Skin epidermis (tissue), 12 donors: ENCODE results near the gene GJA10.
A peak's percentile ranks its signal among the peaks of the same experiment; 100 is the strongest.

Experiments
- H3K27ac ChIP-seq, 21 experiments: fragments of 200-600 bp; sonication (generic) in 11 of 21; one replicate each; pipeline ENCODE4 v1.5.0; 2020; ENCODE audit warnings: mild to moderate bottlenecking in 3 of 21, inconsistent platforms in 2 of 21, moderate library complexity in 2 of 21
- H3K4me3 ChIP-seq, 7 experiments: fragments of 200-600 bp; sonication (generic) in 2 of 7; one replicate each; pipeline ENCODE4 v1.5.0; 2020; ENCODE audit warnings: inconsistent platforms in 2 of 7, mild to moderate bottlenecking in 2 of 7, moderate library complexity in 1 of 7

GJA10 gene

GRCh38 chr6:89916136-89916920, 22.1 kb downstream of the GJA10 start:
- no peak overlapping the region for H3K27ac ChIP-seq
- no peak overlapping the region for H3K4me3 ChIP-seq

- H3K4me3 ChIP-seq, result no peak overlapping the region
- no peak overlapping the region for H3K27ac ChIP-seq
These were observed 22.9 kb downstream of the GJA10 start for GRCh38 chr6:89917216-89917615.

GRCh38 chr6:89917801-89918366, 23.6 kb downstream of the GJA10 start:
- Histone ChIP-seq H3K4me3 (no peak overlapping the region), H3K27ac (no peak overlapping the region)

GRCh38 chr6:89921197-89921596, 26.9 kb downstream of the GJA10 start:
- H3K4me3 ChIP-seq, result no peak overlapping the region
- no peak overlapping the region for H3K27ac ChIP-seq

- H3K27ac ChIP-seq, result no peak overlapping the region
- no peak overlapping the region for H3K4me3 ChIP-seq
These were observed 27.4 kb downstream of the GJA10 start for GRCh38 chr6:89921691-89922090.

GRCh38 chr6:89924231-89924630, 30.0 kb downstream of the GJA10 start:
- H3K27ac ChIP-seq, result no peak overlapping the region
- no peak overlapping the region for H3K4me3 ChIP-seq

GRCh38 chr6:89925826-89926225, 31.6 kb downstream of the GJA10 start:
- no peak overlapping the region for H3K4me3 ChIP-seq

GRCh38 chr6:89927264-89927663, 33.0 kb downstream of the GJA10 start:
- H3K27ac ChIP-seq, result no peak overlapping the region

More at GRCh38 chr6:89925826-89926225, 31.6 kb downstream of the GJA10 start:
- H3K27ac ChIP-seq, result no peak overlapping the region

GRCh38 chr6:89927791-89928550, 33.7 kb downstream of the GJA10 start:
- Histone ChIP-seq H3K27ac (peak overlapping the region in 2 of 21 experiments; percentile 27 to 28), H3K4me3 (no peak overlapping the region)

More at GRCh38 chr6:89927264-89927663, 33.0 kb downstream of the GJA10 start:
- H3K4me3 ChIP-seq, result no peak overlapping the region

- Histone ChIP-seq H3K27ac (peak overlapping the region in 1 of 21 experiments; percentile 27), H3K4me3 (no peak overlapping the region)
These were observed 34.3 kb downstream of the GJA10 start for GRCh38 chr6:89928604-89929003.

- H3K4me3 ChIP-seq, result no peak overlapping the region
- no peak overlapping the region for H3K27ac ChIP-seq
These were observed 36.5 kb downstream of the GJA10 start for GRCh38 chr6:89930789-89931188.

GRCh38 chr6:89932245-89932802, 38.1 kb downstream of the GJA10 start:
- H3K27ac ChIP-seq, result no peak overlapping the region
- H3K4me3 ChIP-seq, result no peak overlapping the region

GRCh38 chr6:89934685-89935366, 40.6 kb downstream of the GJA10 start:
- Histone ChIP-seq H3K27ac (no peak overlapping the region), H3K4me3 (no peak overlapping the region)

GRCh38 chr6:89936177-89936576, 41.9 kb downstream of the GJA10 start:
- Histone ChIP-seq H3K27ac (no peak overlapping the region), H3K4me3 (no peak overlapping the region)

- no peak overlapping the region for H3K27ac ChIP-seq
These were observed 43.7 kb downstream of the GJA10 start for GRCh38 chr6:89938014-89938413.

GRCh38 chr6:89939144-89939543, 44.9 kb downstream of the GJA10 start:
- Histone ChIP-seq H3K4me3 (no peak overlapping the region), H3K27ac (no peak overlapping the region)

More at GRCh38 chr6:89938014-89938413, 43.7 kb downstream of the GJA10 start:
- no peak overlapping the region for H3K4me3 ChIP-seq

- no peak overlapping the region for H3K4me3 ChIP-seq
- peak overlapping the region in 1 of 21 experiments; percentile 48 for H3K27ac ChIP-seq
These were observed 46.2 kb downstream of the GJA10 start for GRCh38 chr6:89940225-89941027.

- H3K27ac ChIP-seq, result peak overlapping the region in 2 of 21 experiments; percentile 10 to 31
- H3K4me3 ChIP-seq, result no peak overlapping the region
These were observed 46.9 kb downstream of the GJA10 start for GRCh38 chr6:89941031-89941762.
